HL-60 (cell line): ENCODE measurements around the gene NDUFS2.

ENCODE experiments used
- DNase-seq, 2 experiments: peaks; one replicate each; pipeline ENCODE4 v3.0.0-alpha.2; 2010 to 2020; ENCODE audit warnings: low read depth in 1 of 2, low spot score in 1 of 2
- H3K27ac ChIP-seq: fragments of 250-450 bp; sonication (Bioruptor Pico); replicated peaks from 2 replicates; pipeline ENCODE4 v1.5.1; 2020; ENCODE audit warnings: mild to moderate bottlenecking, moderate library complexity
- H3K27me3 ChIP-seq: fragments of 250-450 bp; sonication (Bioruptor Pico); 2 replicates; pipeline ENCODE4 v1.5.1; 2021; ENCODE audit warnings: mild to moderate bottlenecking, moderate library complexity; ENCODE audit not compliant: insufficient read depth, poor library complexity, severe bottlenecking
- H3K4me3 ChIP-seq: replicated peaks from 2 replicates; pipeline ENCODE4 v1.5.1; 2011; ENCODE audit warnings: mild to moderate bottlenecking, control low read depth, low read length; ENCODE audit not compliant: insufficient read depth
- GABPA ChIP-seq: IDR thresholded peaks from 2 replicates; pipeline ENCODE4 v1.6.1; 2012; ENCODE audit warnings: low read depth
- POLR2AphosphoS5 ChIP-seq: IDR thresholded peaks from 2 replicates; pipeline ENCODE4 v1.6.1; 2012; ENCODE audit warnings: low read depth
- REST ChIP-seq: IDR thresholded peaks from 2 replicates; pipeline ENCODE4 v1.6.1; 2012; ENCODE audit warnings: low read depth; ENCODE audit not compliant: insufficient replicate concordance
- SPI1 ChIP-seq: IDR thresholded peaks from 2 replicates; pipeline ENCODE4 v1.6.1; 2012; ENCODE audit warnings: low read depth, mild to moderate bottlenecking, borderline replicate concordance
- TF ChIP-seq, protein P1 (sequence below): IDR thresholded peaks from one replicate; pipeline ENCODE4 v1.5.1; 2011; ENCODE audit warnings: low read length, control low read depth, inconsistent platforms; ENCODE audit not compliant: insufficient read depth

NDUFS2 gene

GRCh38 chr1:161207173-161207572 lies 5.0 kb downstream of the NDUFS2 start:
- Histone ChIP-seq H3K27ac (no peak overlapping the region), H3K4me3 (no peak overlapping the region), H3K27me3 (no peaks in the 10 kb centered on the region)
- TF ChIP-seq REST (no peak), SPI1 (no peak), GABPA (no peak), POLR2AphosphoS5 (no peak)
- TF ChIP-seq, protein P1, sequence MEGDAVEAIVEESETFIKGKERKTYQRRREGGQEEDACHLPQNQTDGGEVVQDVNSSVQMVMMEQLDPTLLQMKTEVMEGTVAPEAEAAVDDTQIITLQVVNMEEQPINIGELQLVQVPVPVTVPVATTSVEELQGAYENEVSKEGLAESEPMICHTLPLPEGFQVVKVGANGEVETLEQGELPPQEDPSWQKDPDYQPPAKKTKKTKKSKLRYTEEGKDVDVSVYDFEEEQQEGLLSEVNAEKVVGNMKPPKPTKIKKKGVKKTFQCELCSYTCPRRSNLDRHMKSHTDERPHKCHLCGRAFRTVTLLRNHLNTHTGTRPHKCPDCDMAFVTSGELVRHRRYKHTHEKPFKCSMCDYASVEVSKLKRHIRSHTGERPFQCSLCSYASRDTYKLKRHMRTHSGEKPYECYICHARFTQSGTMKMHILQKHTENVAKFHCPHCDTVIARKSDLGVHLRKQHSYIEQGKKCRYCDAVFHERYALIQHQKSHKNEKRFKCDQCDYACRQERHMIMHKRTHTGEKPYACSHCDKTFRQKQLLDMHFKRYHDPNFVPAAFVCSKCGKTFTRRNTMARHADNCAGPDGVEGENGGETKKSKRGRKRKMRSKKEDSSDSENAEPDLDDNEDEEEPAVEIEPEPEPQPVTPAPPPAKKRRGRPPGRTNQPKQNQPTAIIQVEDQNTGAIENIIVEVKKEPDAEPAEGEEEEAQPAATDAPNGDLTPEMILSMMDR = no peak
- no peak for DNase-seq

- peak; percentile 75 to 87 for DNase-seq
- Histone ChIP-seq H3K27me3 (no peaks in the 10 kb centered on the region), H3K27ac (no peak overlapping the region), H3K4me3 (no peak overlapping the region)
- no peak for TF ChIP-seq POLR2AphosphoS5
- TF ChIP-seq, protein P1 = peak; percentile 96
- peak; percentile 44; the same call in 1 of the 2 replicates for TF ChIP-seq SPI1
- TF ChIP-seq GABPA = peak; percentile 53
Measured at GRCh38 chr1:161209790-161210409, 7.7 kb downstream of the NDUFS2 start.

GRCh38 chr1:161214369-161214768 lies 12.2 kb downstream of the NDUFS2 start:
- TF ChIP-seq GABPA (no peak), SPI1 (peak; percentile 100), POLR2AphosphoS5 (no peak), REST (no peak)
- TF ChIP-seq, protein P1 = no peak
- Histone ChIP-seq H3K27me3 (no peaks in the 10 kb centered on the region), H3K27ac (peak overlapping the region; percentile 70), H3K4me3 (no peak overlapping the region)
- peak in 1 of 2 experiments; percentile 68 for DNase-seq

- DNase-seq = peak; percentile 91 to 93
- no peak for TF ChIP-seq REST
- TF ChIP-seq POLR2AphosphoS5 = peak; percentile 86
- TF ChIP-seq SPI1 = peak; percentile 55; the same call in 1 of the 2 replicates
- H3K4me3 ChIP-seq = peak within 1 kb of the TSS; percentile 62
- H3K27ac ChIP-seq = peak within 1 kb of the TSS; percentile 70
- H3K27me3 ChIP-seq = no peaks in the 10 kb centered on the region
Measured at GRCh38 chr1:161215076-161215475, 12.9 kb downstream of the NDUFS2 start, which contains the start of gene FCER1G. FCER1G (plus strand) TSS chr1:161215295; CDS start chr1:161215322, 27 bp downstream.
